ENCODE data around the gene USP34.
"Not testable (repeated sequence)": the region's sequence is repeated elsewhere in the genome, so short reads cannot be mapped to it uniquely, and the experiment has no call there.

The USP34 gene

GRCh38 chr2:61235716-61236115 is 235.2 kb downstream of the USP34 start:
- no peak for DNase-seq

- DNase-seq = no peak
Observed at GRCh38 chr2:61233581-61233980, 237.3 kb downstream of the USP34 start.

GRCh38 chr2:61229936-61230335 is 241.0 kb downstream of the USP34 start:
- DNase-seq = no peak

DNA sequence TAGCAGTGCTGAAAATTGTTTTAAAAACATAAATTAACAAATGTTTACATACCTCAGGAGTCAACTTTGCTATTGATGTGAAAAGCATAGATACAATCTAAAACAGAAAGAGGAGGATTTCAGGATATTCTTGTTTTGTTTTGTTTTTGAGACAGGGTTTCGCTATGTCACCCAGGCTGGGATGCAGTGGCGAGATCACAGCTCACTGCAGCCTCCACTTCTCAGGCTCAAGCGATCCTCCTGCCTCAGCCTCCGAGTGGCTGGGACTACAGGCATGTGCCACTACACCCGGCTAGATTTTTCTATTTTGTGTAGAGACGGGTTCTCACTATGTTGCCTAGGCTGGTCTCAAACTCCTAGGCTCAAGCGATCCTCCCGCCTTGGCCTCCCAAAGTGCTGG is 248.3 kb downstream of the USP34 start:
- no peak for DNase-seq

GRCh38 chr2:61221819-61222218 is 249.1 kb downstream of the USP34 start:
- no peak for DNase-seq

- no peak for DNase-seq
Observed at GRCh38 chr2:61220768-61221167, 250.1 kb downstream of the USP34 start.

DNA sequence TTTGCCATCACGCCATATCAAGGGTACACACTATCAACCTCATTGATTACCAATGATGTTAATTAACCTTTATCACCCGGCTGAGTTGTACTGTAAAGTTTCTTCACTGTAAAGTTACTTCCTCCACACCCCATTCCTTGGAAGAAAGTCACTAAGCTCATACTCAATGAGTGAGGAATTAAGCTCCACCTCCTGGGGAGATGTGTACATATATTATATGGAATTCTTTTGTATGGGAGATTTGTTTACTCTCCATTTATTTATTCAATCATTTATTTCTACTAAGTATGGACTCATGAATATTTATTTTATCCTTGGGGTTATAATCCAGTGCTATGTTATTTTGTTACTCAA is 252.1 kb downstream of the USP34 start:
- no peak for DNase-seq

DNA sequence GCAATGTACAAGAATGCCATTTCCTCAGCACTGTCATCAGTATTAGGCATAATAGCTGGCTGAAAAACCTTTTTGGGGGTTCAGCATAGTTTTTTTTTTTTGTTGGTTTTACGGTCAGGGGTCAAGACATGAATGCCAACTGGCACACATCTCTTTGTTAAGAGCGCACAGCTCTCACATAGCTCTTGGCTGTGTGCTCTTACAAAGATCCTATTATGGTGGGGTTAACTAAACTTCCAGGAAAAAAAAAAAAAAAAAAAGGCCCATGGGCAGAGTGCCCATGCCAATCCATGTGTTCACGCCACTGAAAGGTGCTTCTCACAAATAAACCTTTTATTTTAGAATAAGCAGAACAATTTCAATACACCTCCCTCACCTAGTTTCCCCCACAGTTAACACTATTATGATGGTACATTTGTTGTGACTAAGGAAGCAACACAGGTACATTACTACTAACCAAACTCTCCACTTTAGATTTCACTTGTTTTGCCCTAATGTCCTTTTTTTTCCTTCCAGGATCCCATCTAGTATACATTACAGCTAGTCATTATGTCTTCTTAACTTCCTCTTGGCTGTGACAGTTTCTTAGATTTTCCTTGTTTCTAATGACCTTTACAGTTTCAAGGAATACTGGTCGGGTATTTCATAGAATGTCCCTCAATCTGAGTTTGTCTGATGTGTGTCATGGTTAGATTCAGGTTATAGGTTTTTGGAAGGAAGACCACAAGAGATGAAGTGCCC is 252.6 kb downstream of the USP34 start:
- no peak for DNase-seq

DNA sequence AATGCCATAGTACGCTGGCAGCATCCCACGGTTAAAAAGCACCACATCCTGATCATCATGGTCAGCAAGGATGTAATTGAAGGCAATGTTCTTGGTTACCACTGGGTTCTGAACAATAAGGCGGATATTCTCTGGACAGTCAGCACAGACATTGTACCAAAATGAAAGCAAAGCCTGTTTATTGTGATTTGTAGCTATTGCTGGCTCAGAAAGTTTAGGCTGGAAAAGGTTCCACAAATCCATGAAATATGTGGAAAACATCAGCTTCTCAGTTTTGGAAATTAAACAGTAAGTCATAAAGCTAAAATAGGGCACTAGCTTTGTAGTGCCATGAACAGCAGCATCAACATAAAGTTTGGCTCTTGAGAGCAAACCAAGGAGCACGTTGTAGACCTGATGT is 256.7 kb downstream of the USP34 start:
- no peak for DNase-seq

DNA sequence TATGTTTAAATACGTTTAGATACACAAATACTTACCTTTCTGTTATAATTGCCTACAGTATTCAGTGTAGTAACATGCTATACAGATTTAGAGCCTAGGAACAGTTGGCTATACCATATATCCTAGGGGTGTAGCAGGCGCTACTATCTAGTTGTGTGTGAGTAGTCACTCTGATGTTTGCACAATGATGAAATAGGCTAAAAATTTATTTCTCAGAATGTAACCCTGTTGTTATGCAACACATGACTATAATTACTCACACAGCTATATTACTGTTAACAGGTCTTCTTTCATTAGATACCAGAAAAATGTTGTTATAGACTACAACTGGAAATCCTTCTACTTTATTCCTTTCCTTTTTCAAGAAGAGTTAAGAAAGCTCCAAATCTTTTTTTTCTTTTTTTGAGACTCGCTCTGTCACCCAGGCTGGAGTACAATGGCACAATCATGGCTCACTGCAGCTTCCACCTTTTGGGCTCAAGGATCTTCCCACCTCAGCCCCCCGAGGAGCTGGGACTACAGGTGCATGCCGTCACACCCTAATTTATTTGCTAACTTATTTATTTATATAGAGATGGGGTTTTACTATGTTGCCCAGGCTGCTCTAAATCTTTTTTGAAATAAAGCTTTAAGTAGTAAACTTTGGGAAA is 260.4 kb downstream of the USP34 start:
- peak; percentile 68 to 71 for DNase-seq

DNA sequence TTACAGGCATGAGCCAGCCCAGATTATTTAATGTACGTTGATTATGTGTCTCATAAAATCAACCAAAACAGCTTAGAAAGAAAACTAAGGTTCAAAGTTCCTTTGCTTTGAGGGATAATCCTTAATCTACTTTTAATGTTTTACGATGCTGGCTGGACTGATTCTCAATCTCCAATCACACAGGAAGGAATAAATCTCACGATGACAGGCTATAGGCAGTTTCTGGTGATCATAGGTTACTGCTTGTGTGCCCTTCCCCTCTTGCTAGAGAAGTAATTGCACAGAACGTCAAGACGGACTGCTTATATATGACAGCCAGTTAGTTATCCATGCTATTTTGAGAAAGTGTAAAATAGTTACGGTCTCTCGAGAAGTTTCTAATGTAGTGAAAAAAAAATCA is 265.8 kb downstream of the USP34 start:
- DNase-seq = no peak

DNA sequence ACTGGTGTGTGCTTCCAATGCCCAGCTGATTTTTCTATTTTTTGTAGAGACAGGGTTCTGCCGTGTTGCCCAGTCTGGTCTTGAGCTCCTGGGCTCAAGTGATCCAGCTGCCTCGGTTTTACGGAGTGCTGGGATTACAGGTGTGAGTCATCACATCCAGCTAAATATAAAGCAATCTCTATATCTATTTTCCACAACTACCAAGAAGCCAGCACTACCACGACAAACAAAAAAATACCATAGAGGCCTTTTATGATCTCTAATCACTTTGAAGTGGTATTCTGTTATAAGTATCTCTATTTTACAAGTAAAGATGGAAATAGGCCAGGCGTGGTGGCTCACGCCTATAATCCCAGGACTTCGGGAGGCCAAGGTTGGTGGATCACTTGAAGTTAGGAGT is 274.2 kb downstream of the USP34 start:
- DNase-seq = no peak

GRCh38 chr2:61194646-61195045 is 276.2 kb downstream of the USP34 start:
- not testable (repeated sequence) for DNase-seq

DNA sequence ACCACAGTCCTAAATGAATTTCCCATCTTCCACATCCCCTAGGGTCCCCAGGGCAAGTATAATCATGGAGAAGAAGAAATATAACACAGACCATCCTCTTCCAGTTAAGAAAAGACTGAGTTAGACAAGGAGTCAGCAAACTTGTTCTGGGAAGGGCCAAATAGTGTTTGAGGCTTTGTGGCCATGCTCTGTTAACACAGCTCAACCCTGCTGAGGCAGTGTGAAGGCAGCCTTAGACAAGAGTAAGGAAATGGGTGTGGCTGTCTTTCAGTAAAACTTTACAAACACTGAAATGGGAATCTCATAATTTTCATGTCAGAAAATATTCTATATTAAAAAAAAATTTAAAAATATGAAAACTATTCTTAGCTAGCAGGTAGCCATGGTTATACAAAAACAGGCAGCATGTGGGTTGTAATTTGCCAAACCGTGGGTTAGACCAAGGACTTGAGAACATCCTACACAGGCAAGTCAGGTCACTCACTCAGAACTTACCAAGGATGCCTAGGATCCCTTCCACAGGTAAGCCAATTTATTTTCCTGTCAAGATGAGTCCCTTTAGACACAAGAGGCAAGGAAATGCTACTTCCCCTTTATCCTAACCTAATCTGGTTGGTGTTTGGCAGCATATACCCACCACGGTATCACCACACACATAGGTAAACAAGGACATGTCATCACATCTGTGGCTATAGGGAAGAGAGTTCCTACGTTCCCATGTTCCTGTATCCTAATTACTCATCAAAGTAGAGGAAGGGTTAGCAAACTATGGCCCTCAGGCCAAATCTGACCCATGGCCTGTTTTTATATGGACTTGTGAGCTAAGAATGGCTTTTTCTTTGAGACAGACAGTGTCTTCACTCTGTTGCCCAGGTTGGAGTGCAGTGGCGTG is 277.0 kb downstream of the USP34 start:
- no peak for DNase-seq

GRCh38 chr2:61187085-61187484 is 283.8 kb downstream of the USP34 start:
- DNase-seq = no peak

DNA sequence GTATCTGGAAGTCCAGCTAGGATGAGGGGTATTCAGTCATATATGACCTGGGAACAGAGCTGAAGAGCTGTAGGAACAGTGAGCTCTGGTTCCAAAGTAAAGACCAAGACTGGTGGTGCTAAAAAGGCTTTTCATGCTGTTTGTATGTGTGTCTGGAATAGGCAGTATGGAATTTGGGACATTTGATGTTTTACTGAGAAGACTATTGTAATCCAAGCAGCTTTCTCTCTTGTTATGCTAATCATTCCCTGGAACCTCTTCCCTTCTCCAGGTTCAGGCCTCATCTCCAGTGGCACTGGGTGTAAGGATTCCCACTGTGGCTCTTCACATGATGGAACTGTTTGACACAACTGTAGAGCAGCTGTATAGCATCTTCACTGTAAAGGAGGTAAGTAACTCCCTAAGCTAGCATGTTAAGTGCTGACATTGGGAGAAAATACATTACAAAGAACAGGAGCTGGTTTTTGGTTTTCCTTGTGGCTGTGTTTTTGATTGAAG is 285.6 kb downstream of the USP34 start:
- DNase-seq = no peak

DNA sequence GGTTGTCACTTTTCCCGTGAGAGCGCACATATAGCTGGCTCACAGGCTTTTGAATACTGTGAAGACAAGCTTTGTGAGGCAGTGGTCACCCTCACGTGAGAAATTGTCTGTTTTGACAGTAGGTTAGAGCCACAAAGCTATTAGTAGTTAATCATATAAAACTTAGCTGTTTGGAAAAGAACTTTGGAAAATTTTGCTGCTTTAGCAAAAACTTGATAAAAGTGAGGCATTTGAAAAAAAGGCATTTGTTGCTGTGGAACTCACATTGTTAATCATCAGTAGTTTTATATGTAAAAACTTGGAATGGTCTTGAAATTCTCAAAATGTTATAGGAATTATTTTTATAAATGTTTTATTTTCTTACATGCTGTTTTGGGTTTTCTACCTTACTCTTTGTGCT is 286.6 kb downstream of the USP34 start:
- DNase-seq = no peak

DNA sequence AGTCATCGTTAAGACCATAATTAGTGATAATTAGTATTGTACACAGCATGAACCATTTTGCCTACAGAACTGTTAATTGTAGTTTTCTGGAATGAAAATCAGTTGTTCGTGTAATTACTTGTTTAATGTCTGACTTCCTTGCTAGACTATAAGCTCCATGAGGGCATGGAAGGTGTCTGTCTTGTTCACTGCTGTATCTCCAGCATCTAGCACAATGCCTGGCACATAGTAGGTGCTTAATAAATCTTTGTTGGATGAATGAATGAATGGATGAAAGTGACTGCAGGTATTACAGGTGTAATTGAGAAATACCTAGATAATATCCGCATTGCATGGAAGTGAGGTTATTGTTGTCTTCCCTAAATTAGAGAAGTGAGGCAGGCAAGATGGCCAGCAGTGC is 287.1 kb downstream of the USP34 start:
- no peak for DNase-seq

GRCh38 chr2:61182059-61182383 is 288.9 kb downstream of the USP34 start:
- no peak for DNase-seq

DNA sequence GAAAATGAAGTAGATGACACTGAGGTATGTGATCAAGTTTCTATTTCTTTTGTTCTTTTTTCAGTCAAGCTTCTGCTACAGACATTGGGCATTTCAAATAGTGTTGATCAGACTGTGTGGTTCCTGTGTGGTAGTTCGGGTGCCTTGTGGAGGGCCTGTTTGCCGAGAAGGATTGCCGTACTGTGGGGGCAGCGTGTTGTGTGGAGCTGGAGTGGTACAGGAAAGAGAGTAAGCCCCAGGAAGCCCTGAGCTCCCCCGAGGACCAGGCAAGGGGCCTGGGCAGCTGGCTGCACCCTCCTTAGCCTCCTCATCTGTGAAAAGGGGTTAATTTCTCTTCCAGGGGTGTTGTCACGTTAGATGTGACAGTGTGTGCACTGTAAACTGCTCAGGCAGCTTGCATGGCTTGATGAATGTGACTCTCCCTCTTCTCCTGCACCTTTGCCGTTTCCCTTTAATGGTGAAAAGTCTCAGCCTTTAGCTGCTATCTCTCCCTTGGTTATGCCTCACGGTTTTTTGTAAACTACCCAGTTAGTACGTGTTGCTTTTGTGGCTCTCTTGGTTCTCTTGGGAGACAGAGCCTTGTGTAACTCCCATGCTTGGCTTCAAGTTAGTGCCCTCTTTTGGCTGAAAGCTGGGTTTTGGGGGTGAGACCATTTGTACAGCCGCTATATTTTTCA is 289.4 kb downstream of the USP34 start:
- no peak for DNase-seq

GRCh38 chr2:61180686-61181085 is 290.2 kb downstream of the USP34 start:
- no peak for DNase-seq

- DNase-seq = no peak
Observed at GRCh38 chr2:61179701-61180639, 290.9 kb downstream of the USP34 start.
